CD4-positive, alpha-beta T cell treated with Interleukin-17A for 4 hours (primary cell): ENCODE data around the gene PLPP1.

ENCODE experiments used
- DNase-seq: peaks from one replicate; pipeline ENCODE4 v3.0.0-alpha.2; 2020; ENCODE audit warnings: mixed read lengths

The PLPP1 gene

GRCh38 chr5:55534436-55535198 lies at the start of gene PLPP1:
TSS of gene PLPP1 (minus strand) at chr5:55534964. CDS start at chr5:55534629, 335 bp downstream.
- peak; percentile 89 for DNase-seq

- no peak for DNase-seq
These were observed 48.8 kb upstream of the PLPP1 start for GRCh38 chr5:55583578-55583977.

GRCh38 chr5:55582256-55582655 lies 47.5 kb upstream of the PLPP1 start:
- DNase-seq, result no peak

GRCh38 chr5:55580042-55580441 lies 45.3 kb upstream of the PLPP1 start:
- no peak for DNase-seq

- DNase-seq, result no peak
These were observed 44.0 kb upstream of the PLPP1 start for GRCh38 chr5:55578771-55579170.

GRCh38 chr5:55577353-55578060 lies 42.7 kb upstream of the PLPP1 start:
- no peak for DNase-seq

- DNase-seq, result no peak
These were observed 41.9 kb upstream of the PLPP1 start for GRCh38 chr5:55576661-55577060.

- no peak for DNase-seq
These were observed 41.2 kb upstream of the PLPP1 start for GRCh38 chr5:55575815-55576583.

GRCh38 chr5:55572600-55572999 lies 37.8 kb upstream of the PLPP1 start:
- no peak for DNase-seq

GRCh38 chr5:55572020-55572419 lies 37.3 kb upstream of the PLPP1 start:
- no peak for DNase-seq

- DNase-seq, result no peak
These were observed 35.8 kb upstream of the PLPP1 start for GRCh38 chr5:55570570-55570969.

GRCh38 chr5:55570026-55570425 lies 35.3 kb upstream of the PLPP1 start:
- no peak for DNase-seq

- no peak for DNase-seq
These were observed 34.7 kb upstream of the PLPP1 start for GRCh38 chr5:55569513-55569865.

- no peak for DNase-seq
These were observed 34.1 kb upstream of the PLPP1 start for GRCh38 chr5:55568654-55569512.

- DNase-seq, result no peak
These were observed 30.0 kb upstream of the PLPP1 start for GRCh38 chr5:55564721-55565120.

- DNase-seq, result no peak
These were observed 23.7 kb upstream of the PLPP1 start for GRCh38 chr5:55558484-55558883.

GRCh38 chr5:55557123-55557522 lies 22.4 kb upstream of the PLPP1 start:
- DNase-seq, result no peak

GRCh38 chr5:55554585-55555202 lies 19.9 kb upstream of the PLPP1 start:
- no peak for DNase-seq

GRCh38 chr5:55551904-55552303 lies 17.1 kb upstream of the PLPP1 start:
- DNase-seq, result no peak

GRCh38 chr5:55551358-55551757 lies 16.6 kb upstream of the PLPP1 start:
- DNase-seq, result no peak

GRCh38 chr5:55547781-55548180 lies 13.0 kb upstream of the PLPP1 start:
- no peak for DNase-seq

- no peak for DNase-seq
These were observed 12.2 kb upstream of the PLPP1 start for GRCh38 chr5:55546947-55547346.
